H1 (cell line): ENCODE measurements around the gene ACKR2. TPM values are rescaled to one million over a fixed set of nuclear protein-coding genes. Genes with fewer than 3 reads are reported as not detected.

Experiments
- ATF2 ChIP-seq: IDR thresholded peaks from 2 replicates; pipeline ENCODE4 v1.6.1; 2012; ENCODE audit warnings: low read length, inconsistent platforms
- BCL11A ChIP-seq, 2 experiments: IDR thresholded peaks; one replicate each; pipeline ENCODE4 v1.6.1; 2011; ENCODE audit warnings: low read depth in 2 of 2, low read length in 2 of 2, mild to moderate bottlenecking in 2 of 2
- CBX8 ChIP-seq: fragments of 300-800, 300-1000 bp; sonication (generic); IDR thresholded peaks from 2 replicates; pipeline ENCODE4 v1.7.1; 2016; ENCODE audit warnings: low read depth, low read length, borderline replicate concordance
- E2F6 ChIP-seq: IDR thresholded peaks from 2 replicates; pipeline ENCODE4 v1.6.1; 2012; ENCODE audit warnings: inconsistent platforms
- JUN ChIP-seq: IDR thresholded peaks from 2 replicates; pipeline ENCODE4 v1.6.1; 2011; ENCODE audit warnings: low read depth, mild to moderate bottlenecking, improper control_type of control experiment, low read length
- RXRA ChIP-seq: IDR thresholded peaks from 2 replicates; pipeline ENCODE4 v1.6.1; 2011; ENCODE audit warnings: low read depth, mild to moderate bottlenecking, low read length, moderate library complexity; ENCODE audit not compliant: insufficient read depth
- SIN3A ChIP-seq, 2 experiments: IDR thresholded peaks in 1 of 2; conservative IDR thresholded peaks in 1 of 2; 2 replicates each; pipeline ENCODE4 v1.6.1; 2011 to 2012; ENCODE audit warnings: low read length in 2 of 2, improper control_type of control experiment in 1 of 2, low read depth in 1 of 2, mild to moderate bottlenecking in 1 of 2
- TCF12 ChIP-seq: IDR thresholded peaks from 2 replicates; pipeline ENCODE4 v1.6.1; 2011; ENCODE audit warnings: low read depth, mild to moderate bottlenecking, low read length
- polyA plus RNA-seq, 7 experiments: library from polyadenylated mRNA; depleted of rRNA in 3 of 7; stranded (reverse) in 5 of 7; unstranded in 2 of 7; fragments of >200 nt in 5 of 7; fragments of 200-250 nt in 2 of 7; gene quantifications; 1 replicate in 5 of 7; 2 replicates in 1 of 7; 4 replicates in 1 of 7; pipeline versions ENCODE4 v1.2.1 to v1.2.3, GENCODE V29; 2011 to 2013; ENCODE audit warnings: missing spikeins in 2 of 7, mixed read lengths in 2 of 7
- total RNA-seq: library from RNA; stranded (reverse); fragmentation: NEBNext Ultra II Directional; extraction: Animal tissue kit (Norgen Biotek cat#: 25700); gene quantifications from 2 replicates; pipeline ENCODE4 v1.2.1, GENCODE V29; 2021

Gene ACKR2
- total and polyA plus RNA-seq, 2 of the 8 experiments (the other 6 are each of a cell fraction or from before 2014, with no cell fraction given): 0.09 to 0.12 TPM

GRCh38 chr3:42873221-42873982 lies 64.2 kb downstream of the ACKR2 start (continued):
- TF ChIP-seq E2F6 (no peak), ATF2 (no peak), SIN3A (conservative IDR thresholded peaks at IDR 0.05 in 1 of 2, IDR thresholded peaks at IDR 0.05 in 1 of 2; ENCODE audit: low read depth in 1 of 2, low read length in 2 of 2) (no peak), RXRA (no peak), BCL11A (IDR thresholded peaks at IDR 0.05; ENCODE audit: low read depth in 2 of 2, low read length in 2 of 2) (no peak), CBX8 (no peak), TCF12 (no peak), JUN (no peak)
